ENCODE results near the gene PIGU. TPM values are rescaled to one million over a fixed set of nuclear protein-coding genes. Genes with fewer than 3 reads are reported as not detected.

PIGU gene
- total RNA-seq, 2 experiments from 2014 or later, result 17.0 to 19.1 TPM

- H3K9me3 Mint-ChIP-seq, result no peaks in the 10 kb centered on the region
- POLR2A ChIA-PET, result interaction anchor here (1.1 kb wide), 1 partner anchor 35 kb away, joined by 5 read pairs; the partner anchor contains the start of gene PIGU
- peaks cover 19% of the 10 kb centered on the region for H3K4me1 Mint-ChIP-seq
- DNase-seq (no peak), ATAC-seq (ENCODE audit: low read depth) (no peak)
- H3K4me3 Mint-ChIP-seq, result peak overlapping the region; percentile 17
- H3K27me3 Mint-ChIP-seq, result peaks cover 7% of the 10 kb centered on the region
- no peak overlapping the region for H3K27ac Mint-ChIP-seq
- H3K36me3 Mint-ChIP-seq, result peaks cover 6% of the 10 kb centered on the region
Measured at GRCh38 chr20:34711813-34712430, 35.0 kb upstream of the PIGU start.

DNA sequence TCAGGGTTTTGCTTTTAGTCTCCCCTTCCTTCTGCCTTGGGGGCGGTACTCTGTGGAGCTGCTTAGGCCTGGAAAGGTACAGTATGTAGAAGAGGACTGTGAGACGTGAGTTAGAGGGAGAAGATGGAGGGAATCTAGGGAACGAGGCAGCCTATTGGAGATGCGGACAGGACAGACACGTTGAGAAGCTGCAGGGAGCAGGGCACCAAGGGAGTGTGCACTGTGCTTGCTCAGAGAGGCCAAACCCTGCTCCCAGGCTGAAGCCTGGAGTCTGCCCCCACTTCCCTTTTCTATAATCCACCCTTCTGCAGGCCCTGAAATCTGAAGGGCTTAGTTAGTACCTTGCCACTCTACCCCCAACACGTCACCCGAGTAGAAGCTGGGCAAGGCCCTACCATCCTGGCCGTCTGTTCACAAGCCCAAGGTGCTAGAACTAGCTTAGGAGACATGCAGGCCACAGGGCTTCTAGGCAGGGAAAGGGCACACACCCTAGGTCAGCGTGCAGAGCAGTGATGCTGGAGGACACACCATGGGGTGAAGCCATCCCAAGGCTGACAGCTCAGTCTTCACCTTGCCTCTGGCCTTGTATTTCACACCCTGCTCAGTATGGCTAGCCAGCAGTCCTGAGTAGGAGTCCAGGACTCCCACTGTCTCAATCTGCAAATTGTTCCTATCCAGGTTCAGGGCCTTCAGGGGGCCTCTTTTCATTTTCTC is 34.1 kb upstream of the PIGU start:
- no peak for DNase-seq
- POLR2A ChIA-PET, result interaction anchor here (0.5 kb wide), 1 partner anchor 41 kb away, joined by 3 read pairs; no protein-coding TSS in a partner anchor

DNA sequence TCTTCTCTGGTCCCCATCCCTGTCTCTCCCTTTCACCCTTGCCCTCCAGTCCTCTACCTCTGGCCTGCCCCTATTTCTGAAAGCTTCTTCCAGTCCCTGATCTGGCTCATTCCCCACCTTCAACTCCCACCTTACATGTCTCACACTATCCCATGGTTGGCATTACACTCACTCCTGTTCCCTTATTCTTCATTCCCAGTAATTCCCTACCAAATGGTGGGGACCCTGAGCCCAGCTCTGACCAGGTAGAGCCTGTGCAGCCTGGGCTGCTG is 33.6 kb upstream of the PIGU start:
- Mint-ChIP-seq H3K27ac (peak overlapping the region; percentile 77), H3K4me1 (peaks cover 24% of the 10 kb centered on the region), H3K4me3 (peak overlapping the region; percentile 82), H3K9me3 (no peaks in the 10 kb centered on the region), H3K36me3 (peaks cover 6% of the 10 kb centered on the region), H3K27me3 (peaks cover 7% of the 10 kb centered on the region)
- ATAC-seq (ENCODE audit: low read depth) (no peak), DNase-seq (no peak)
- POLR2A ChIA-PET, result interaction anchor here (0.5 kb wide), 1 partner anchor 40 kb away, joined by 3 read pairs; no protein-coding TSS in a partner anchor

More for the DNA sequence above, 34.1 kb upstream of the PIGU start:
- Mint-ChIP-seq H3K4me1 (peaks cover 24% of the 10 kb centered on the region), H3K9me3 (no peaks in the 10 kb centered on the region), H3K27ac (no peak overlapping the region), H3K27me3 (peaks cover 7% of the 10 kb centered on the region), H3K36me3 (peaks cover 6% of the 10 kb centered on the region), H3K4me3 (peak overlapping the region; percentile 82)
- ATAC-seq (ENCODE audit: low read depth), result no peak

DNA sequence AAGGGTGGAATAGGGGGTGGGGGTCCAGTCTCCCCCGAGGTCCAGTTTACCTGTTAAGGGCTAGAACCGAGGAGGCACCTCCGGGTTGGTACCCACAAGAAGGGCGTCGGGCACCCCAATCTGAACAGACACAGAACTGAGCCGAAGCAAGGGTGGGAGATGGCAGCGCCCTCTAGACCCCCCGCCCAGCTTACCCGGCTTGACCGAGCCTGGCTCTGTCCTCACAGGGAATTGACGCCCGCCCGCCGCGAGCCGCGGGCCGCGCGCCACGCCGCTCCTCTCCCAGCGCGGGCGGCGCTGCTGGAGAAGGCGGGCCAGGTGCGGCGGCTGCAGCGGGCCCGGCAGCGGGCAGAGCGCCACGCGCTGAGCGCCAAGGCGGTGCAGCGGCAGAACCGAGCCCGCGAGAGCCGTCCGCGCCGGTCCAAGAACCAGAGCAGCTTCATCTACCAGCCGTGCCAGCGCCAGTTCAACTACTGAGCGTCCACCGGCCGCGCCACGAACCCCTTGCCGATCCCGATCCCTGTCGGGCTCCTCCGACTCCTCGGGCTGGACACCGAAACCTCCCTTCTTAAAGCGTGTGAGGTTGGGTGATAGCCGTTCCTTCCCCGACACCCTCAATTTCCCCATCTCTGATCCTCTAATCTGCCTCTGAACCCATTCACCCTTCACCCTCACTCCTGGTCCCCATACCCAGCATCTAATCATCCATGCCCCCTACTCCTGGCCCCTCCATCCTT is 33.1 kb upstream of the PIGU start:
- Mint-ChIP-seq H3K36me3 (peaks cover 6% of the 10 kb centered on the region), H3K27me3 (peaks cover 7% of the 10 kb centered on the region), H3K4me1 (peaks cover 28% of the 10 kb centered on the region), H3K27ac (peak overlapping the region; percentile 84), H3K9me3 (no peaks in the 10 kb centered on the region), H3K4me3 (peak overlapping the region; percentile 84)
- ATAC-seq (ENCODE audit: low read depth) (peak; percentile 20), DNase-seq (peak; percentile 72)
- POLR2A ChIA-PET, result no interaction called here

GRCh38 chr20:34709044-34709830 is 32.3 kb upstream of the PIGU start:
- peak overlapping the region; percentile 84 for H3K27ac Mint-ChIP-seq
- peak overlapping the region; percentile 84 for H3K4me3 Mint-ChIP-seq
- ATAC-seq (ENCODE audit: low read depth), result peak; percentile 66
- H3K36me3 Mint-ChIP-seq, result peaks cover 6% of the 10 kb centered on the region
- DNase-seq, result peak; percentile 87
- peaks cover 28% of the 10 kb centered on the region for H3K4me1 Mint-ChIP-seq
- H3K27me3 Mint-ChIP-seq, result peaks cover 7% of the 10 kb centered on the region
- no peaks in the 10 kb centered on the region for H3K9me3 Mint-ChIP-seq
- POLR2A ChIA-PET, result no interaction called here

DNA sequence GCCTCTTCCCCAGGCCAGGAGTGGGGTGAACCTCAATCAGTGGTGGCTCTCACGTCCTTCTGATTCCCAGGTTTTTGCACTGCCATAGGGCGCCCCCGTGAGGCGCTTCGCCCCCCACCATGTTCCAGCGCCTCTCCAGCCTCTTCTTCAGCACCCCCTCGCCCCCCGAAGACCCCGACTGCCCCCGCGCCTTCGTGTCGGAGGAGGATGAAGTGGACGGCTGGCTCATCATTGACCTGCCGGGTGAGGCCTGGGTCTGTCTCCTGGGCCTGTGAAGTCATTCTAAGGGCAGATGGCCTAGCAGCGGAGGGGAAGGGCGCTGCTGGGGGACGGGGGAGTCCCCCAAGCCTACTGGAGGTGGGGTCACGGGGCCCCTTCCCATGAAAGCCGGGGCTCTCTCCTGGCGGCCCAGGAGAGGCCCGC is 31.7 kb upstream of the PIGU start:
- H3K4me3 Mint-ChIP-seq, result peak overlapping the region; percentile 84
- no peaks in the 10 kb centered on the region for H3K9me3 Mint-ChIP-seq
- H3K4me1 Mint-ChIP-seq, result peaks cover 28% of the 10 kb centered on the region
- peaks cover 7% of the 10 kb centered on the region for H3K27me3 Mint-ChIP-seq
- POLR2A ChIA-PET, result no interaction called here
- H3K27ac Mint-ChIP-seq, result peak overlapping the region; percentile 72
- peaks cover 6% of the 10 kb centered on the region for H3K36me3 Mint-ChIP-seq
- peak; percentile 79 for DNase-seq
- ATAC-seq (ENCODE audit: low read depth), result peak; percentile 13

- peaks cover 29% of the 10 kb centered on the region for H3K4me1 Mint-ChIP-seq
- ATAC-seq (ENCODE audit: low read depth), result no peak
Measured at GRCh38 chr20:34706912-34707784, 30.3 kb upstream of the PIGU start.

GRCh38 chr20:34706302-34706875 is 29.5 kb upstream of the PIGU start:
- Mint-ChIP-seq H3K36me3 (no peaks in the 10 kb centered on the region), H3K27me3 (peaks cover 22% of the 10 kb centered on the region), H3K4me1 (peaks cover 27% of the 10 kb centered on the region), H3K27ac (no peak overlapping the region), H3K4me3 (no peak overlapping the region), H3K9me3 (no peaks in the 10 kb centered on the region)
- no peak for DNase-seq
- POLR2A ChIA-PET, result no interaction called here
- no peak for ATAC-seq (ENCODE audit: low read depth)

More at GRCh38 chr20:34706912-34707784, 30.3 kb upstream of the PIGU start:
- DNase-seq, result no peak
- no peaks in the 10 kb centered on the region for H3K36me3 Mint-ChIP-seq
- no peak overlapping the region for H3K4me3 Mint-ChIP-seq
- no peak overlapping the region for H3K27ac Mint-ChIP-seq
- no peaks in the 10 kb centered on the region for H3K9me3 Mint-ChIP-seq
- H3K27me3 Mint-ChIP-seq, result peaks cover 17% of the 10 kb centered on the region
- POLR2A ChIA-PET, result no interaction called here

DNA sequence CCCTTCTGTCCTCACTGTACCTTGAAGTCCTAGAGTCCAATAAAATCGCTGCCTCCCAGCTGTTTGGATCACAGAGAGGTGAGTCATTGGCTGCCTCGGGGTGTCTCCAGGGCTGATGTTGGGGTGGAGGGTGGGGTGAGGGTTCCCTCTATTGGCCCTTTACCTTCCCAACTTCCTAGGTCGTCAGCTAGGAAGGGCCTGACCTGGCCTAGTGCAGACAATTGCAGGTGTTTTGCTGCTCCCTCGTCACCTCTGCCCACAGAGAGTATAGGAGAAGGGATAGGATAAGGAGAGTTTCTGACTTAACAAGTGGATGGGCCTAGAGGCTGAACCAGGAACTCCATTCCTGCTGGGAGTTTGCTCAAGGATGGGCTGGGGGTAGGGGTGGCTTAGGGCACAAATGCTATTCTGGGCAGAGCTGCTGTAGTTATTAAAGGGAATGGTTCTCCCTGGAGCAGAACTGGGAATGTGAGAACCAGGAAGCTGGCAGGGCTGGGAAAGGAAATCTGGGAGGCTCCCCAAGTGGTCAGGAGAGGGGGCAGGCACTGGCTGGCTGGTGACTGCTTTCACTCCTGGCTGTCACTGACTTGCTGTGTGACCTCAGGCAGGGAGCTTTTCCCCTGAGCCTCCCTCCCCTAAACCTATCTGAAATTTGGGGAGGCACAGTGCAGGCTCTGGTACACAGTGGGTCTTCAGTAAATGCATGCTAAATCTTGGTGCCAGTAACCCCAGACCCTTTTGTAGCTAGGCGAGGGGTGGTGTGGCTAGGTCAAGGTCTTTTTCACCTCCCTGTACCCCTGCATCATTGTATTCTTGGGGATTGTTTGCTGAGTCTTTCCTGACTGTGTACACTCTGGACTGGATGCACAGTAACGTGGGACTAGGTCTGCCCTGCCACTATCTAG is 28.8 kb upstream of the PIGU start:
- Mint-ChIP-seq H3K27ac (no peak overlapping the region), H3K9me3 (no peaks in the 10 kb centered on the region), H3K4me3 (peak overlapping the region; percentile 89), H3K27me3 (peaks cover 20% of the 10 kb centered on the region), H3K4me1 (peaks cover 24% of the 10 kb centered on the region), H3K36me3 (no peaks in the 10 kb centered on the region)
- POLR2A ChIA-PET, result interaction anchor here (1.8 kb wide), 1 partner anchor 29 kb away, joined by 4 read pairs; the partner anchor contains the start of gene PIGU
- DNase-seq (no peak), ATAC-seq (ENCODE audit: low read depth) (no peak)

DNA sequence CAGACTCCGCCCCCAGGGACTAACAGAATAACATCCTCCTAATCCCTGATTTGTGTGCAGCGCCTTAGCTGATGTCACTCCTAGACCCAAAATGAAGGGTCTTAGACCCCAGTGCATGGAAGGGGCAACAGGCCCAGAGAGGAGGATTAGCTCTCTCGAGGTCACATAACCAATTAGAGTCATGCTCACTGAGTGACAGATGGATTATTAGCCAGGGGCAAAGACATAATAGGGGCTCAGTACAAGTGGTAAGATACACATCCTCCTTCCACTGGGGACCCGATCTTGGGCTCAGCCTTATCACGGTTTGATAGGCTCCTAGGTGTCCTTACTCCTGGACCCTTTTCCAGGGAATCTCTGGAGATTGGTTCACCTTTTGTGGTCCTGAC is 28.1 kb upstream of the PIGU start:
- Mint-ChIP-seq H3K27ac (peak overlapping the region; percentile 90), H3K4me3 (peak overlapping the region; percentile 89), H3K9me3 (no peaks in the 10 kb centered on the region), H3K36me3 (no peaks in the 10 kb centered on the region), H3K27me3 (peaks cover 15% of the 10 kb centered on the region), H3K4me1 (peaks cover 18% of the 10 kb centered on the region)
- DNase-seq (no peak), ATAC-seq (ENCODE audit: low read depth) (no peak)
- POLR2A ChIA-PET, result interaction anchor here (1.8 kb wide), 1 partner anchor 28 kb away, joined by 4 read pairs; the partner anchor contains the start of gene PIGU
